ENCODE data around the gene SLC35E3. TPM values are rescaled to one million over a fixed set of nuclear protein-coding genes. Genes with fewer than 3 reads are reported as not detected.
A peak's percentile ranks its signal among the peaks of the same experiment; 100 is the strongest.

Gene SLC35E3
- total RNA-seq, 1 experiment from 2014 or later = 4.9 TPM

- Histone ChIP-seq H4K20me1 (ENCODE audit: insufficient read depth) (peaks cover 9% of the 10 kb centered on the region; the same call in 1 of the 2 replicates), H3K79me2 (ENCODE audit: insufficient read depth, low read length) (peaks cover 85% of the 10 kb centered on the region), H3K9me3 (ENCODE audit: control insufficient read depth in 1 of 2, insufficient read depth in 1 of 2, low read depth in 1 of 2, low read length in 2 of 2) (no peaks in the 10 kb centered on the region), H2AFZ (ENCODE audit: low read depth, low read length, poor library complexity, severe bottlenecking) (no peak overlapping the region), H3K4me2 (ENCODE audit: low read length) (no peak overlapping the region), H3K4me1 (ENCODE audit: control insufficient read depth in 1 of 2, insufficient read depth in 2 of 2, low read length in 2 of 2) (no peaks in the 10 kb centered on the region), H3K27me3 (ENCODE audit: insufficient read depth, low read length) (no peaks in the 10 kb centered on the region), H3K9me2 (ENCODE audit: insufficient read depth) (no peaks in the 10 kb centered on the region), H3K36me3 (ENCODE audit: control insufficient read depth in 1 of 2, insufficient read depth in 2 of 2, low read length in 2 of 2) (peaks cover 55 to 78% of the 10 kb centered on the region in 2 experiments), H3K27ac (ENCODE audit: low read depth, low read length) (no peak overlapping the region), H3K4me3 (replicated peaks in 1 of 2; ENCODE audit: low read depth in 1 of 2, low read length in 2 of 2) (no peak overlapping the region), H3K9ac (ENCODE audit: low read length) (no peak overlapping the region)
- DNase-seq (ENCODE audit: low read depth, low spot score) (no peak), ATAC-seq (no peak; the same call in 1 of the 2 replicates)
- ChIA-PET RAD21 (ENCODE audit: low non-redundant PET in 1 of 2, low total read pairs in 2 of 2, uncharacterized antibody in 2 of 2, unreplicated experiment in 2 of 2) (no interaction called here), CTCF (interaction anchor here (1.3 to 1.6 kb wide), 2 partner anchors 8 to 9 kb away, joined by 4 to 5 read pairs; no protein-coding TSS in a partner anchor), POLR2A (no interaction called here)
- intact Hi-C loops (cut with micrococcal nuclease) = no loop called here
- BruUV-seq (replicated peaks) = no TSS peak
- no peak for TF ChIP-seq FOSL1 (IDR thresholded peaks at IDR 0.05; ENCODE audit: low read depth)
- TF ChIP-seq POLR2AphosphoS5 (IDR thresholded peaks at IDR 0.05; ENCODE audit: low read depth, low read length) = 0 out of 2 replicates have a peak, but pooled peaks have one; percentile 12
- TF ChIP-seq EGR1 (IDR thresholded peaks at IDR 0.05; ENCODE audit: low read depth) = no peak
- TF ChIP-seq POLR2A (IDR thresholded peaks at IDR 0.05; ENCODE audit: borderline replicate concordance, extremely low read depth, insufficient read depth, insufficient read length) = no peak
Measured at GRCh38 chr12:68821357-68822188, 75.6 kb downstream of the SLC35E3 start.

DNA sequence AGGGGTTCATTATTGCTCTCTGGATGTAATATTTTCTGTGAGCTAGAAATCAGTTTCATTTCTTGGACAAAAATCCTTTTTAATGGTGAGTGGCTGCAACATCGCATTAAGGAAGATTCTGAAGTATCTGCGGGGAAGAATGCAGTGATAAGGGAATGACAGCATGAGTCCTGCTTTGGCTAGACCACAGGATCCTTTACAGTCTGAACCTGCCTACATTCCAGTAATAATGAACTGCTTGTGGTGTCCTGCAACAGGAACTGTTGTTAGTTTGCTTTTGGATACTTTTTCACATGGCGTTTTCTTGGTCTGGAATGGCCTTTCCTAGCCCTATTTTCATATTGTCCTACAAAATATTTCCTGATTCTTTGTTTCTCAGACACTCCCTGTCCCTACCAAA is 77.7 kb downstream of the SLC35E3 start:
- TF ChIP-seq FOSL1 (IDR thresholded peaks at IDR 0.05; ENCODE audit: low read depth) = no peak
- no peak for TF ChIP-seq POLR2A (IDR thresholded peaks at IDR 0.05; ENCODE audit: borderline replicate concordance, extremely low read depth, insufficient read depth, insufficient read length)
- TF ChIP-seq, protein P1, sequence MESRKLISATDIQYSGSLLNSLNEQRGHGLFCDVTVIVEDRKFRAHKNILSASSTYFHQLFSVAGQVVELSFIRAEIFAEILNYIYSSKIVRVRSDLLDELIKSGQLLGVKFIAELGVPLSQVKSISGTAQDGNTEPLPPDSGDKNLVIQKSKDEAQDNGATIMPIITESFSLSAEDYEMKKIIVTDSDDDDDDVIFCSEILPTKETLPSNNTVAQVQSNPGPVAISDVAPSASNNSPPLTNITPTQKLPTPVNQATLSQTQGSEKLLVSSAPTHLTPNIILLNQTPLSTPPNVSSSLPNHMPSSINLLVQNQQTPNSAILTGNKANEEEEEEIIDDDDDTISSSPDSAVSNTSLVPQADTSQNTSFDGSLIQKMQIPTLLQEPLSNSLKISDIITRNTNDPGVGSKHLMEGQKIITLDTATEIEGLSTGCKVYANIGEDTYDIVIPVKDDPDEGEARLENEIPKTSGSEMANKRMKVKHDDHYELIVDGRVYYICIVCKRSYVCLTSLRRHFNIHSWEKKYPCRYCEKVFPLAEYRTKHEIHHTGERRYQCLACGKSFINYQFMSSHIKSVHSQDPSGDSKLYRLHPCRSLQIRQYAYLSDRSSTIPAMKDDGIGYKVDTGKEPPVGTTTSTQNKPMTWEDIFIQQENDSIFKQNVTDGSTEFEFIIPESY (IDR thresholded peaks at IDR 0.05; ENCODE audit: extremely low read depth, insufficient replicate concordance, low read length) = no peak
- no peak for TF ChIP-seq POLR2AphosphoS5 (IDR thresholded peaks at IDR 0.05; ENCODE audit: low read depth, low read length)
- no peak for TF ChIP-seq RAD21 (IDR thresholded peaks at IDR 0.05; ENCODE audit: low read depth)
- H3K27ac ChIP-seq (ENCODE audit: low read depth, low read length) = no peak overlapping the region
- H3K36me3 ChIP-seq (ENCODE audit: control insufficient read depth in 1 of 2, insufficient read depth in 2 of 2, low read length in 2 of 2) = peaks cover 58 to 76% of the 10 kb centered on the region in 2 experiments
- ChIA-PET RAD21 (ENCODE audit: low non-redundant PET in 1 of 2, low total read pairs in 2 of 2, uncharacterized antibody in 2 of 2, unreplicated experiment in 2 of 2) (no interaction called here), POLR2A (no interaction called here), CTCF (no interaction called here)
- H3K4me3 ChIP-seq (replicated peaks in 1 of 2; ENCODE audit: low read depth in 1 of 2, low read length in 2 of 2) = no peak overlapping the region
- H3K9me2 ChIP-seq (ENCODE audit: insufficient read depth) = no peaks in the 10 kb centered on the region
- no peaks in the 10 kb centered on the region for H3K27me3 ChIP-seq (ENCODE audit: insufficient read depth, low read length)
- H4K20me1 ChIP-seq (ENCODE audit: insufficient read depth) = peaks cover 9% of the 10 kb centered on the region; the same call in 1 of the 2 replicates
- no peak overlapping the region for H3K4me2 ChIP-seq (ENCODE audit: low read length)
- DNase-seq (ENCODE audit: low read depth, low spot score) (no peak), ATAC-seq (no peak)
- no TSS peak for BruUV-seq (replicated peaks)
- H3K9me3 ChIP-seq (ENCODE audit: control insufficient read depth in 1 of 2, insufficient read depth in 1 of 2, low read depth in 1 of 2, low read length in 2 of 2) = no peaks in the 10 kb centered on the region
- intact Hi-C loops (cut with micrococcal nuclease) = no loop called here
- no peak overlapping the region for H2AFZ ChIP-seq (ENCODE audit: low read depth, low read length, poor library complexity, severe bottlenecking)
- H3K79me2 ChIP-seq (ENCODE audit: insufficient read depth, low read length) = peaks cover 80% of the 10 kb centered on the region
- no peak overlapping the region for H3K9ac ChIP-seq (ENCODE audit: low read length)
- H3K4me1 ChIP-seq (ENCODE audit: control insufficient read depth in 1 of 2, insufficient read depth in 2 of 2, low read length in 2 of 2) = no peaks in the 10 kb centered on the region

Measured in HCT116 (cell line).